IMR-90 (cell line): Measurements from ENCODE around the gene SCYGR1. TPM values are rescaled to one million over a fixed set of nuclear protein-coding genes. Genes with fewer than 3 reads are reported as not detected.

Experiments used
- ATAC-seq: fragments of 200-7000 bp; cut with Tn5 transposase; 2 replicates; pipeline ENCODE4 v1.9.1; 2020; ENCODE audit warnings: low read depth, mild to moderate bottlenecking, moderate library complexity
- BruUV-seq: library from RNA; stranded (reverse); fragments of 400-500 nt; replicated peaks from 2 replicates; lab custom pipeline; 2021; lab: Mats Ljungman, UMichigan
- CTCF ChIA-PET: fragments of 300-600 bp; formaldehyde crosslinking; extraction: SDS; loops from one replicate; lab custom pipeline; 2021; ENCODE audit warnings: antibody characterized with exemption; lab: Yijun Ruan, JAX
- POLR2A ChIA-PET: fragments of 300-600 bp; sonication (Branson Sonifier 250); formaldehyde crosslinking; loops from one replicate; lab custom pipeline; 2022; ENCODE audit warnings: antibody characterized with exemption; ENCODE audit not compliant: unreplicated experiment; lab: Charles Lee
- DNase-seq: peaks from one replicate; pipeline ENCODE4 v3.0.0; 2013
- H2AFZ ChIP-seq: replicated peaks from 2 replicates; pipeline ENCODE3; 2013; ENCODE audit warnings: low read length, mild to moderate bottlenecking; ENCODE audit not compliant: poor library complexity
- H2AK5ac ChIP-seq: 2 replicates; pipeline ENCODE4 v1.6.1; 2013; ENCODE audit warnings: low read depth, low read length, inconsistent platforms
- H2AK9ac ChIP-seq: replicated peaks from 2 replicates; pipeline ENCODE3; 2013; ENCODE audit warnings: mild to moderate bottlenecking, low read depth, low read length, moderate library complexity; ENCODE audit not compliant: poor library complexity
- H2BK120ac ChIP-seq: 2 replicates; pipeline ENCODE4 v1.6.1; 2013; ENCODE audit warnings: low read depth, low read length, inconsistent platforms
- H2BK15ac ChIP-seq: 3 replicates; pipeline ENCODE4 v1.6.1; 2013; ENCODE audit warnings: low read depth, low read length, inconsistent platforms
- H2BK20ac ChIP-seq: 2 replicates; pipeline ENCODE4 v1.6.1; 2013; ENCODE audit warnings: low read depth, mild to moderate bottlenecking, inconsistent platforms, low read length, moderate library complexity
- H2BK5ac ChIP-seq: 2 replicates; pipeline ENCODE4 v1.6.1; 2013; ENCODE audit warnings: mild to moderate bottlenecking, low read depth, low read length, inconsistent platforms; ENCODE audit not compliant: poor library complexity, severe bottlenecking
- H3K14ac ChIP-seq: replicated peaks from 2 replicates; pipeline ENCODE4 v1.6.1; 2013; ENCODE audit warnings: low read depth, low read length, inconsistent platforms
- H3K18ac ChIP-seq: 2 replicates; pipeline ENCODE4 v1.6.1; 2013; ENCODE audit warnings: low read depth, low read length, control low read depth
- H3K23ac ChIP-seq: 2 replicates; pipeline ENCODE4 v1.6.1; 2013; ENCODE audit warnings: low read depth, low read length, inconsistent platforms
- H3K27ac ChIP-seq: 2 replicates; pipeline ENCODE4 v1.5.1; 2013; ENCODE audit warnings: mild to moderate bottlenecking, control low read depth, low read length; ENCODE audit not compliant: insufficient read depth
- H3K27me3 ChIP-seq: 2 replicates; pipeline ENCODE4 v1.6.1; 2013; ENCODE audit warnings: low read length; ENCODE audit not compliant: control insufficient read depth, insufficient read depth
- H3K36me3 ChIP-seq: 2 replicates; pipeline ENCODE4 v1.6.1; 2013; ENCODE audit warnings: low read length, mixed read lengths; ENCODE audit not compliant: control insufficient read depth, insufficient read depth
- H3K4ac ChIP-seq: 2 replicates; pipeline ENCODE4 v1.6.1; 2013; ENCODE audit warnings: low read depth, low read length, inconsistent platforms
- H3K4me1 ChIP-seq: 2 replicates; pipeline ENCODE4 v1.6.1; 2013; ENCODE audit warnings: low read length, mixed read lengths; ENCODE audit not compliant: control insufficient read depth, insufficient read depth
- H3K4me2 ChIP-seq: 2 replicates; pipeline ENCODE4 v1.6.1; 2013; ENCODE audit warnings: low read depth, mild to moderate bottlenecking, control low read depth, low read length, moderate library complexity
- H3K4me3 ChIP-seq: 2 replicates; pipeline ENCODE4 v1.5.1; 2013; ENCODE audit warnings: low read depth, mild to moderate bottlenecking, control low read depth, low read length, moderate library complexity; ENCODE audit not compliant: insufficient read depth
- H3K56ac ChIP-seq: 2 replicates; pipeline ENCODE4 v1.6.1; 2013; ENCODE audit warnings: low read length, inconsistent platforms; ENCODE audit not compliant: insufficient read depth; ENCODE audit errors: extremely low read depth
- H3K79me1 ChIP-seq, 2 experiments: 2 replicates each; pipeline ENCODE4 v1.6.1; 2013; ENCODE audit warnings: low read length in 2 of 2, inconsistent platforms in 1 of 2, low read depth in 1 of 2
- H3K9ac ChIP-seq: 2 replicates; pipeline ENCODE4 v1.6.1; 2013; ENCODE audit warnings: low read depth, low read length, control low read depth
- H3K9me1 ChIP-seq: 2 replicates; pipeline ENCODE4 v1.6.1; 2013; ENCODE audit warnings: low read length, inconsistent platforms; ENCODE audit not compliant: insufficient read depth
- H3K9me3 ChIP-seq: 2 replicates; pipeline ENCODE4 v1.6.1; 2013; ENCODE audit warnings: low read length; ENCODE audit not compliant: control insufficient read depth, insufficient read depth
- H4K20me1 ChIP-seq: 2 replicates; pipeline ENCODE4 v1.6.1; 2013; ENCODE audit warnings: low read length, inconsistent platforms; ENCODE audit not compliant: insufficient read depth
- H4K5ac ChIP-seq: 2 replicates; pipeline ENCODE4 v1.6.1; 2013; ENCODE audit warnings: mild to moderate bottlenecking, low read depth, low read length, control low read depth
- H4K8ac ChIP-seq, 2 experiments: 2 replicates each; pipeline ENCODE4 v1.6.1; 2013; ENCODE audit warnings: low read depth in 2 of 2, low read length in 2 of 2, control low read depth in 1 of 2, inconsistent platforms in 1 of 2
- H4K91ac ChIP-seq: 2 replicates; pipeline ENCODE4 v1.6.1; 2013; ENCODE audit warnings: low read depth, low read length, inconsistent platforms; ENCODE audit not compliant: insufficient read depth
- BHLHE40 ChIP-seq: fragments of 150-350 bp; IDR thresholded peaks from 2 replicates; pipeline ENCODE4 v1.6.1; 2016; ENCODE audit warnings: mild to moderate bottlenecking, low read depth, low read length
- CHD1 ChIP-seq: IDR thresholded peaks from 2 replicates; pipeline ENCODE4 v1.6.1; 2012; ENCODE audit warnings: low read depth, low read length, improper control_type of control experiment
- MAFK ChIP-seq: IDR thresholded peaks from 2 replicates; pipeline ENCODE4 v1.6.1; 2012; ENCODE audit warnings: low read depth, low read length, improper control_type of control experiment
- MAZ ChIP-seq: IDR thresholded peaks from 2 replicates; pipeline ENCODE4 v1.6.1; 2012; ENCODE audit warnings: low read depth, mild to moderate bottlenecking, low read length, improper control_type of control experiment, moderate library complexity, borderline replicate concordance
- MXI1 ChIP-seq: IDR thresholded peaks from 2 replicates; pipeline ENCODE4 v1.6.1; 2012; ENCODE audit warnings: low read depth, mild to moderate bottlenecking, low read length, moderate library complexity, borderline replicate concordance
- NFE2L2 ChIP-seq: fragments of 150-350 bp; IDR thresholded peaks from 2 replicates; pipeline ENCODE4 v1.6.1; 2016; ENCODE audit warnings: low read depth, mild to moderate bottlenecking, low read length
- POLR2A ChIP-seq: IDR thresholded peaks from 2 replicates; pipeline ENCODE4 v1.6.1; 2012; ENCODE audit warnings: mild to moderate bottlenecking, low read depth, low read length
- RAD21 ChIP-seq: IDR thresholded peaks from 2 replicates; pipeline ENCODE4 v1.6.1; 2012; ENCODE audit warnings: low read length, improper control_type of control experiment
- RCOR1 ChIP-seq: IDR thresholded peaks from 2 replicates; pipeline ENCODE4 v1.6.1; 2012; ENCODE audit warnings: mild to moderate bottlenecking, low read length, improper control_type of control experiment; ENCODE audit not compliant: insufficient replicate concordance
- RFX5 ChIP-seq: IDR thresholded peaks from 2 replicates; pipeline ENCODE4 v1.8.0; 2012; ENCODE audit warnings: low read depth, mild to moderate bottlenecking, low read length, moderate library complexity
- USF2 ChIP-seq: fragments of 150-350 bp; IDR thresholded peaks from 2 replicates; pipeline ENCODE4 v1.6.1; 2017; ENCODE audit warnings: mild to moderate bottlenecking, antibody characterized with exemption, low read length, low read depth
- WGBS, 2 experiments: methylation state at CpG; one replicate each; pipeline versions ENCODE4 v1.1.5 to v1.1.7; 2013; ENCODE audit warnings: missing lambda C conversion rate in 2 of 2; ENCODE audit not compliant: insufficient read length in 1 of 2; ENCODE audit errors: extremely low coverage in 2 of 2; 5-methylcytosine and 5-hydroxymethylcytosine counted together
- dilution Hi-C: fragments of 300-500 bp; cut with HindIII; formaldehyde crosslinking; loops from one replicate; pipeline ENCODE4 v1.14.3; 2018; ENCODE audit warnings: low sequenced_read_pairs; ENCODE audit not compliant: unreplicated experiment
- in situ Hi-C: fragments of 300-500 bp; cut with MboI; formaldehyde crosslinking; loops from 3 replicates; pipeline ENCODE4 v1.14.3; 2019; ENCODE audit warnings: low sequenced_read_pairs, inconsistent platforms, mixed read lengths
- intact Hi-C: fragments of 100-400 bp; cut with micrococcal nuclease; formaldehyde crosslinking; loops from 2 replicates; pipeline ENCODE4 v1.10.0; 2022
- polyA plus RNA-seq, 3 experiments: library from polyadenylated mRNA; depleted of rRNA; stranded (reverse); fragments of >200 nt; gene quantifications; 2 replicates each; pipeline ENCODE4 v1.2.3, GENCODE V29; 2012; ENCODE audit warnings: low replicate concordance in 1 of 3
- total RNA-seq: library from RNA; depleted of rRNA; stranded (reverse); fragments of >200 nt; gene quantifications from 2 replicates; pipeline ENCODE4 v1.2.3, GENCODE V29; 2012
- TF ChIP-seq, protein P1 (sequence below): conservative IDR thresholded peaks from 2 replicates; pipeline ENCODE4 v1.5.1; 2012; ENCODE audit warnings: mild to moderate bottlenecking, low read depth, low read length, improper control_type of control experiment

Gene SCYGR1
- total and polyA plus RNA-seq, 2 of the 4 experiments (the other 2 are of a cell fraction) = not detected

DNA sequence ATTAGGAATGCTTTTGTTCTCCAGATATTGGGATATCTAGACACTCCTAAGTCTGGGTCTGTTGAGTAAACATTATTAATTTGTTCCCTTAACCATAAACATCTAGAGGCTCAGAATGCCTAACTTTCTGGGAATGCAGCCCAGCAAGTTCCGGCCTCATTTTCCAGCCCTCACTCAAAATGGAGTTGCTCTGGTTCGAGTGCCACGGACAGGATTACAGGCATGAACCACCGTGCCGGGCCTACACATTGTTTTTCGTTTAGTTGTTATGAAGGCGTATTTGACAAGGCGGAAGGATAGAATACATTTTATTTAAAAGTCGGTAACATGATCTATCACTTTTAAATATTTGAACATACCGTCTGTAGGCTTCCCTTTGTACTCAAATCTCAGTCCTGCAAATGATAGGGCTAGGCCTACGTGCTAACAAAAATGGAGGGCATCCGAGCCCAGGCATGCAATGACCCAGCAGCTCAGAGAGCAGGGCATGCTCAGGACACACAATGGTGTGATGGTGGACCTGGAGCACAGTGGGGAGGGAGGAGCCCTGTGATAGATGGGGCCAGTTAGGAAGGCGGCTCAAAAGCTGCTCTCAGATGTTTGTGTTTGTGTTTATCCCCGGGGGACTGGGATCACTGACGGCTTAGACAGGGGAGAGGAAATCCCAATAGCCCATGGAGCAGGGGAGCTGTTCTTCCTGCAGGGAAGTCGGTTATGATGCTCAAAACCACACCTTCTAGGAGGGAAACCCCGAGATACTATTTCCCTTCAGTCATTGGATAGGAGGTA, 2.9 kb upstream of the SCYGR1 start:
- H3K9me1 ChIP-seq = no peaks in the 10 kb centered on the region
- dilution Hi-C loops = no loop called here
- peak overlapping the region; percentile 36; the same call in 1 of the 2 replicates for H3K4ac ChIP-seq
- H2AFZ ChIP-seq = no peak overlapping the region
- no peak for TF ChIP-seq BHLHE40
- no peak for TF ChIP-seq POLR2A
- TF ChIP-seq CHD1 = no peak
- no peak for TF ChIP-seq NFE2L2
- no peak for TF ChIP-seq MAZ
- no peak for TF ChIP-seq RFX5
- no peak for TF ChIP-seq RAD21
- no peak for TF ChIP-seq RCOR1
- TF ChIP-seq MXI1 = no peak
- TF ChIP-seq, protein P1, sequence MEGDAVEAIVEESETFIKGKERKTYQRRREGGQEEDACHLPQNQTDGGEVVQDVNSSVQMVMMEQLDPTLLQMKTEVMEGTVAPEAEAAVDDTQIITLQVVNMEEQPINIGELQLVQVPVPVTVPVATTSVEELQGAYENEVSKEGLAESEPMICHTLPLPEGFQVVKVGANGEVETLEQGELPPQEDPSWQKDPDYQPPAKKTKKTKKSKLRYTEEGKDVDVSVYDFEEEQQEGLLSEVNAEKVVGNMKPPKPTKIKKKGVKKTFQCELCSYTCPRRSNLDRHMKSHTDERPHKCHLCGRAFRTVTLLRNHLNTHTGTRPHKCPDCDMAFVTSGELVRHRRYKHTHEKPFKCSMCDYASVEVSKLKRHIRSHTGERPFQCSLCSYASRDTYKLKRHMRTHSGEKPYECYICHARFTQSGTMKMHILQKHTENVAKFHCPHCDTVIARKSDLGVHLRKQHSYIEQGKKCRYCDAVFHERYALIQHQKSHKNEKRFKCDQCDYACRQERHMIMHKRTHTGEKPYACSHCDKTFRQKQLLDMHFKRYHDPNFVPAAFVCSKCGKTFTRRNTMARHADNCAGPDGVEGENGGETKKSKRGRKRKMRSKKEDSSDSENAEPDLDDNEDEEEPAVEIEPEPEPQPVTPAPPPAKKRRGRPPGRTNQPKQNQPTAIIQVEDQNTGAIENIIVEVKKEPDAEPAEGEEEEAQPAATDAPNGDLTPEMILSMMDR = no peak
- TF ChIP-seq USF2 = no peak
- no peak for TF ChIP-seq MAFK
- peak overlapping the region; percentile 82 for H4K91ac ChIP-seq
- no peaks in the 10 kb centered on the region for H3K36me3 ChIP-seq
- H3K4me3 ChIP-seq = no peak overlapping the region
- H2AK9ac ChIP-seq = peak overlapping the region; percentile 3
- H3K23ac ChIP-seq = no peak overlapping the region
- H3K27me3 ChIP-seq = no peaks in the 10 kb centered on the region
- 0 out of 2 replicates have a peak overlapping the region, but pooled peaks have one; percentile 5 for H4K5ac ChIP-seq
- H4K20me1 ChIP-seq = no peaks in the 10 kb centered on the region
- H2AK5ac ChIP-seq = peak overlapping the region; percentile 51; the same call in 1 of the 2 replicates
- H4K8ac ChIP-seq = peak overlapping the region; percentile 19 to 24; a peak in 1 of 4 replicates
- H2BK20ac ChIP-seq = peak overlapping the region; percentile 25; the same call in 1 of the 2 replicates
- H3K9me3 ChIP-seq = no peaks in the 10 kb centered on the region
- no peak overlapping the region for H2BK5ac ChIP-seq
- BruUV-seq = no TSS peak
- H3K9ac ChIP-seq = no peak overlapping the region
- in situ Hi-C loops = no loop called here
- 97% methylated on average over 6 of the region's 17 CpGs; no CpG with 5 or more reads in 1 of the 2 experiments for WGBS, 2 experiments
- DNase-seq = no peak
- no peak overlapping the region for H3K56ac ChIP-seq
- H3K27ac ChIP-seq = no peak overlapping the region
- ChIA-PET POLR2A (no interaction called here), CTCF (no interaction called here)
- peak overlapping the region; percentile 32 for H2BK120ac ChIP-seq
- no peak overlapping the region for H3K14ac ChIP-seq
- ATAC-seq = no peak
- H3K79me1 ChIP-seq = no peaks in the 10 kb centered on the region
- H2BK15ac ChIP-seq = peak overlapping the region; percentile 31; the same call in 2 of the 3 replicates
- peaks cover 3% of the 10 kb centered on the region for H3K4me1 ChIP-seq
- peak overlapping the region; percentile 55 for H3K18ac ChIP-seq
- no peak overlapping the region for H3K4me2 ChIP-seq
- intact Hi-C loops = no loop called here
